Sciatic nerve (tissue), 2 donors: ENCODE measurements around the gene VRK2. TPM values are rescaled to one million over a fixed set of nuclear protein-coding genes. Genes with fewer than 3 reads are reported as not detected.

Experiments used
- ATAC-seq: fragments of 200-7000 bp; cut with Tn5 transposase; one replicate; pipeline ENCODE4 v1.9.1; 2020; ENCODE audit warnings: mild to moderate bottlenecking, moderate library complexity
- DNase-seq: peaks from one replicate; pipeline ENCODE4 v3.0.0-alpha.2; 2020; ENCODE audit warnings: low spot score
- intact Hi-C: fragments of 100-400 bp; cut with DNase I; formaldehyde crosslinking; loops from one replicate; pipeline ENCODE4 v1.14.2; 2022
- total RNA-seq: library from RNA; stranded (reverse); fragmentation: NEBNext Ultra II Directional; extraction: Animal tissue kit (Norgen Biotek cat#: 25700); gene quantifications from one replicate; pipeline ENCODE4 v1.2.1, GENCODE V29; 2021
- donor health status: DM: no; HTN: no; CAD: no.
- donor health status: DM: no; HTN: no; CAD: no.

VRK2 gene
- 21.0 TPM for total RNA-seq

- intact Hi-C loops = no loop called here
- DNase-seq (peak; percentile 88), ATAC-seq (peak; percentile 96)
These were observed at the start of gene VRK2 for GRCh38 chr2:58046585-58047372. TSS of gene VRK2 (plus strand) at chr2:58046806. CDS start at chr2:58048832, 2,026 bp downstream.

GRCh38 chr2:58006256-58006951, 40.2 kb upstream of the VRK2 start:
- no peak for ATAC-seq
- intact Hi-C loops = no loop called here
- DNase-seq = no peak

- no peak for DNase-seq
- intact Hi-C loops = no loop called here
- ATAC-seq = no peak
These were observed 39.7 kb upstream of the VRK2 start for GRCh38 chr2:58006952-58007284.

- ATAC-seq (no peak), DNase-seq (no peak)
- intact Hi-C loops = no loop called here
These were observed 36.0 kb upstream of the VRK2 start for GRCh38 chr2:58010599-58010998.

GRCh38 chr2:58019229-58019628, 27.4 kb upstream of the VRK2 start:
- DNase-seq = no peak
- intact Hi-C loops = no loop called here
- ATAC-seq = no peak

GRCh38 chr2:58025150-58025933, 21.3 kb upstream of the VRK2 start:
- DNase-seq (no peak), ATAC-seq (no peak)
- intact Hi-C loops = no loop called here

GRCh38 chr2:58027029-58027428, 19.6 kb upstream of the VRK2 start:
- intact Hi-C loops = no loop called here
- DNase-seq (no peak), ATAC-seq (no peak)

- ATAC-seq (no peak), DNase-seq (no peak)
- intact Hi-C loops = no loop called here
These were observed 15.8 kb upstream of the VRK2 start for GRCh38 chr2:58030771-58031170.

GRCh38 chr2:58032016-58032763, 14.4 kb upstream of the VRK2 start:
- intact Hi-C loops = no loop called here
- DNase-seq = no peak
- no peak for ATAC-seq

- intact Hi-C loops = no loop called here
- ATAC-seq (no peak), DNase-seq (no peak)
These were observed 13.9 kb upstream of the VRK2 start for GRCh38 chr2:58032764-58033080.

GRCh38 chr2:58033530-58033929, 13.1 kb upstream of the VRK2 start:
- DNase-seq = no peak
- intact Hi-C loops = no loop called here
- ATAC-seq = no peak

GRCh38 chr2:58035352-58035751, 11.3 kb upstream of the VRK2 start:
- intact Hi-C loops = no loop called here

GRCh38 chr2:58039170-58039611, 7.4 kb upstream of the VRK2 start:
- intact Hi-C loops = no loop called here
- no peak for DNase-seq
- peak; percentile 41 for ATAC-seq

More at GRCh38 chr2:58035352-58035751, 11.3 kb upstream of the VRK2 start:
- no peak for ATAC-seq
- no peak for DNase-seq

- no peak for ATAC-seq
- no peak for DNase-seq
- intact Hi-C loops = no loop called here
These were observed 4.1 kb upstream of the VRK2 start for GRCh38 chr2:58042486-58042970.

GRCh38 chr2:58044145-58044544, 2.5 kb upstream of the VRK2 start:
- ATAC-seq (no peak), DNase-seq (no peak)
- intact Hi-C loops = no loop called here

GRCh38 chr2:58045580-58046334, 849 bp upstream of the VRK2 start:
- no peak for DNase-seq
- no peak for ATAC-seq
- intact Hi-C loops = no loop called here

GRCh38 chr2:58046335-58046584, 346 bp upstream of the VRK2 start:
- intact Hi-C loops = no loop called here
- no peak for DNase-seq
- ATAC-seq = peak; percentile 67

GRCh38 chr2:58047373-58047935, 848 bp downstream of the VRK2 start:
- ATAC-seq (no peak), DNase-seq (no peak)
- intact Hi-C loops = no loop called here
